ENCODE measurements around the gene ZNF775.
"Not testable (repeated sequence)": the region's sequence is repeated elsewhere in the genome, so short reads cannot be mapped to it uniquely, and the experiment has no call there.

ZNF775 gene

GRCh38 chr7:150383710-150384397, 4.7 kb downstream of the ZNF775 start:
- DNase-seq: no peak

- DNase-seq: no peak
Measured at GRCh38 chr7:150384406-150385301, 5.5 kb downstream of the ZNF775 start.

GRCh38 chr7:150385302-150385723, 6.2 kb downstream of the ZNF775 start:
- no peak for DNase-seq

- not testable (repeated sequence) for DNase-seq
Measured at GRCh38 chr7:150385884-150386283, 6.8 kb downstream of the ZNF775 start.

- DNase-seq: no peak
Measured at GRCh38 chr7:150388306-150388705, 9.2 kb downstream of the ZNF775 start.

- DNase-seq: no peak
Measured at GRCh38 chr7:150388709-150389531, 9.8 kb downstream of the ZNF775 start.

GRCh38 chr7:150389532-150389816, 10.3 kb downstream of the ZNF775 start:
- no peak for DNase-seq

- DNase-seq: peak; percentile 41
Measured at GRCh38 chr7:150390205-150390604, 11.1 kb downstream of the ZNF775 start.

GRCh38 chr7:150393325-150393724, 14.2 kb downstream of the ZNF775 start:
- no peak for DNase-seq

GRCh38 chr7:150396426-150396825, 17.3 kb downstream of the ZNF775 start:
- no peak for DNase-seq

GRCh38 chr7:150396851-150397260, 17.7 kb downstream of the ZNF775 start:
- DNase-seq: no peak

- DNase-seq: no peak
Measured at GRCh38 chr7:150397346-150398107, 18.4 kb downstream of the ZNF775 start.

- no peak for DNase-seq
Measured at GRCh38 chr7:150398108-150398964, 19.2 kb downstream of the ZNF775 start.

- DNase-seq: no peak
Measured at GRCh38 chr7:150398965-150399320, 19.8 kb downstream of the ZNF775 start.

GRCh38 chr7:150399421-150400007, 20.4 kb downstream of the ZNF775 start:
- DNase-seq: no peak

GRCh38 chr7:150400008-150400787, 21.1 kb downstream of the ZNF775 start:
- DNase-seq: no peak

- no peak for DNase-seq
Measured at GRCh38 chr7:150400788-150401423, 21.8 kb downstream of the ZNF775 start.

GRCh38 chr7:150401424-150401790, 22.3 kb downstream of the ZNF775 start:
- no peak for DNase-seq

GRCh38 chr7:150401861-150402631, 22.9 kb downstream of the ZNF775 start:
- DNase-seq: peak; percentile 59
